Testis (tissue), 2 donors: Measurements from ENCODE around the gene LTA4H.

Experiments
- POLR2A ChIP-seq: fragments of 450-650 bp; IDR thresholded peaks from one replicate; pipeline ENCODE4 v1.6.1; 2017; ENCODE audit warnings: antibody characterized with exemption, mild to moderate bottlenecking, moderate library complexity
- TF ChIP-seq, protein P1 (sequence below), 3 experiments: fragments of 450-650 bp in 2 of 3; fragments of 200-600 bp in 1 of 3; sonication (generic) in 1 of 3; IDR thresholded peaks; one replicate each; pipeline ENCODE4 v1.5.1; 2016 to 2019; ENCODE audit warnings: antibody characterized with exemption in 3 of 3, mild to moderate bottlenecking in 2 of 3, moderate library complexity in 1 of 3

- TF ChIP-seq, protein P1, sequence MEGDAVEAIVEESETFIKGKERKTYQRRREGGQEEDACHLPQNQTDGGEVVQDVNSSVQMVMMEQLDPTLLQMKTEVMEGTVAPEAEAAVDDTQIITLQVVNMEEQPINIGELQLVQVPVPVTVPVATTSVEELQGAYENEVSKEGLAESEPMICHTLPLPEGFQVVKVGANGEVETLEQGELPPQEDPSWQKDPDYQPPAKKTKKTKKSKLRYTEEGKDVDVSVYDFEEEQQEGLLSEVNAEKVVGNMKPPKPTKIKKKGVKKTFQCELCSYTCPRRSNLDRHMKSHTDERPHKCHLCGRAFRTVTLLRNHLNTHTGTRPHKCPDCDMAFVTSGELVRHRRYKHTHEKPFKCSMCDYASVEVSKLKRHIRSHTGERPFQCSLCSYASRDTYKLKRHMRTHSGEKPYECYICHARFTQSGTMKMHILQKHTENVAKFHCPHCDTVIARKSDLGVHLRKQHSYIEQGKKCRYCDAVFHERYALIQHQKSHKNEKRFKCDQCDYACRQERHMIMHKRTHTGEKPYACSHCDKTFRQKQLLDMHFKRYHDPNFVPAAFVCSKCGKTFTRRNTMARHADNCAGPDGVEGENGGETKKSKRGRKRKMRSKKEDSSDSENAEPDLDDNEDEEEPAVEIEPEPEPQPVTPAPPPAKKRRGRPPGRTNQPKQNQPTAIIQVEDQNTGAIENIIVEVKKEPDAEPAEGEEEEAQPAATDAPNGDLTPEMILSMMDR (IDR thresholded peaks at IDR 0.05): no peak
- TF ChIP-seq POLR2A: no peak
Observed at GRCh38 chr12:96036765-96037455, 1.5 kb upstream of the LTA4H start.
